Stomach smooth muscle (tissue), 2 donors: Measurements from ENCODE around the gene DEDD.

Experiments
- H3K27ac ChIP-seq: one replicate; pipeline ENCODE4 v1.7.0; 2013; ENCODE audit warnings: mild to moderate bottlenecking, low read length, inconsistent platforms
- H3K27me3 ChIP-seq, 2 donors: one replicate each; pipeline ENCODE4 v1.7.0; 2013; ENCODE audit warnings: low read length in 2 of 2; ENCODE audit not compliant: insufficient read depth in 2 of 2, control insufficient read depth in 1 of 2
- H3K36me3 ChIP-seq, 2 donors: one replicate each; pipeline ENCODE4 v1.7.0; 2013; ENCODE audit warnings: low read length in 2 of 2; ENCODE audit not compliant: control insufficient read depth in 2 of 2, insufficient read depth in 2 of 2
- H3K4me1 ChIP-seq: one replicate; pipeline ENCODE4 v1.7.0; 2013; ENCODE audit warnings: low read length; ENCODE audit not compliant: control insufficient read depth, insufficient read depth
- H3K4me3 ChIP-seq, 2 donors: one replicate each; pipeline ENCODE4 v1.7.0; 2013; ENCODE audit warnings: low read length in 2 of 2
- H3K9ac ChIP-seq, 2 donors: one replicate each; pipeline ENCODE4 v1.7.0; 2013; ENCODE audit warnings: low read length in 2 of 2, mild to moderate bottlenecking in 1 of 2
- H3K9me3 ChIP-seq, 2 donors: one replicate each; pipeline ENCODE4 v1.7.0; 2013; ENCODE audit warnings: low read length in 2 of 2; ENCODE audit not compliant: control insufficient read depth in 2 of 2
- donor health status: healthy.
- donor health status: Pancreatic carcinoma.

DEDD gene

GRCh38 chr1:161111117-161111516 is 21.4 kb downstream of the DEDD start:
- H3K27ac ChIP-seq, result no peak overlapping the region
- H3K4me3 ChIP-seq, result no peak overlapping the region
- H3K36me3 ChIP-seq, result no peaks in the 10 kb centered on the region
- H3K9me3 ChIP-seq, result no peaks in the 10 kb centered on the region
- H3K27me3 ChIP-seq, result no peaks in the 10 kb centered on the region
- H3K9ac ChIP-seq, result no peak overlapping the region
- H3K4me1 ChIP-seq, result peaks cover 4% of the 10 kb centered on the region

GRCh38 chr1:161106431-161106830 is 26.0 kb downstream of the DEDD start:
- Histone ChIP-seq H3K27me3 (no peaks in the 10 kb centered on the region), H3K9me3 (no peaks in the 10 kb centered on the region), H3K36me3 (peaks cover 8 to 9% of the 10 kb centered on the region in 2 donors), H3K9ac (no peak overlapping the region), H3K27ac (no peak overlapping the region), H3K4me3 (no peak overlapping the region), H3K4me1 (no peaks in the 10 kb centered on the region)

- Histone ChIP-seq H3K36me3 (peaks cover 9 to 13% of the 10 kb centered on the region in 2 donors), H3K27ac (no peak overlapping the region), H3K9me3 (no peaks in the 10 kb centered on the region), H3K4me1 (peaks cover 18% of the 10 kb centered on the region), H3K27me3 (no peaks in the 10 kb centered on the region), H3K4me3 (no peak overlapping the region), H3K9ac (no peak overlapping the region)
These were observed 31.9 kb downstream of the DEDD start for GRCh38 chr1:161100556-161100955.

- Histone ChIP-seq H3K27ac (peak overlapping the region; percentile 74), H3K9ac (peak overlapping the region; percentile 73 to 82), H3K9me3 (no peaks in the 10 kb centered on the region), H3K27me3 (no peaks in the 10 kb centered on the region), H3K36me3 (peaks cover 9 to 13% of the 10 kb centered on the region in 2 donors), H3K4me3 (peak overlapping the region in 1 of 2 donors; percentile 96), H3K4me1 (peaks cover 18% of the 10 kb centered on the region)
These were observed 33.2 kb downstream of the DEDD start for GRCh38 chr1:161099090-161099802.

GRCh38 chr1:161098210-161099068 is 34.0 kb downstream of the DEDD start, which contains the start of gene KLHDC9:
KLHDC9 (plus strand) TSS chr1:161098361; CDS start chr1:161098536, 175 bp downstream.
- H3K9me3 ChIP-seq, result no peaks in the 10 kb centered on the region
- peaks cover 18% of the 10 kb centered on the region for H3K4me1 ChIP-seq
- H3K36me3 ChIP-seq, result peaks cover 9 to 13% of the 10 kb centered on the region in 2 donors
- peak within 1 kb of the TSS; percentile 92 to 96 for H3K4me3 ChIP-seq
- H3K9ac ChIP-seq, result peak within 1 kb of the TSS; percentile 73 to 82
- no peaks in the 10 kb centered on the region for H3K27me3 ChIP-seq
- peak within 1 kb of the TSS; percentile 74 for H3K27ac ChIP-seq

- Histone ChIP-seq H3K9me3 (no peaks in the 10 kb centered on the region), H3K27ac (peak overlapping the region; percentile 18), H3K4me1 (peaks cover 18% of the 10 kb centered on the region), H3K27me3 (no peaks in the 10 kb centered on the region), H3K9ac (no peak overlapping the region), H3K4me3 (no peak overlapping the region), H3K36me3 (peaks cover under 1 to 6% of the 10 kb centered on the region in 2 donors)
These were observed 35.9 kb downstream of the DEDD start for GRCh38 chr1:161096530-161096929.

- H3K36me3 ChIP-seq, result peaks cover 0 to 4% of the 10 kb centered on the region in 2 donors
- H3K4me3 ChIP-seq, result no peak overlapping the region
- no peak overlapping the region for H3K9ac ChIP-seq
- H3K27me3 ChIP-seq, result no peaks in the 10 kb centered on the region
- H3K4me1 ChIP-seq, result peaks cover 18% of the 10 kb centered on the region
- H3K27ac ChIP-seq, result peak overlapping the region; percentile 18
- H3K9me3 ChIP-seq, result no peaks in the 10 kb centered on the region
These were observed 36.5 kb downstream of the DEDD start for GRCh38 chr1:161096015-161096414.

- H3K4me1 ChIP-seq, result peaks cover 18% of the 10 kb centered on the region
- no peaks in the 10 kb centered on the region for H3K27me3 ChIP-seq
- no peak overlapping the region for H3K27ac ChIP-seq
- no peaks in the 10 kb centered on the region for H3K9me3 ChIP-seq
- no peak overlapping the region for H3K9ac ChIP-seq
- H3K4me3 ChIP-seq, result no peak overlapping the region
- H3K36me3 ChIP-seq, result no peaks in the 10 kb centered on the region
These were observed 37.2 kb downstream of the DEDD start for GRCh38 chr1:161095230-161095629.

- Histone ChIP-seq H3K27me3 (no peaks in the 10 kb centered on the region), H3K9me3 (no peaks in the 10 kb centered on the region), H3K4me1 (peaks cover 18% of the 10 kb centered on the region), H3K9ac (no peak overlapping the region), H3K4me3 (no peak overlapping the region), H3K27ac (no peak overlapping the region), H3K36me3 (no peaks in the 10 kb centered on the region)
These were observed 38.0 kb downstream of the DEDD start for GRCh38 chr1:161094481-161094880.

- no peaks in the 10 kb centered on the region for H3K36me3 ChIP-seq
- no peak overlapping the region for H3K27ac ChIP-seq
- H3K4me1 ChIP-seq, result peaks cover 9% of the 10 kb centered on the region
- H3K27me3 ChIP-seq, result no peaks in the 10 kb centered on the region
- no peak overlapping the region for H3K9ac ChIP-seq
- no peaks in the 10 kb centered on the region for H3K9me3 ChIP-seq
- no peak overlapping the region for H3K4me3 ChIP-seq
These were observed 39.8 kb downstream of the DEDD start for GRCh38 chr1:161092621-161093028.
